Pancreas (tissue), 10 donors: ENCODE data around the gene THSD7A. TPM values are rescaled to one million over a fixed set of nuclear protein-coding genes. Genes with fewer than 3 reads are reported as not detected.

Experiments
- ATAC-seq, 4 donors: fragments of 200-7000 bp; cut with Tn5 transposase; one replicate each; pipeline versions ENCODE4 v1.8.0 to v1.9.1; 2020; ENCODE audit warnings: mild to moderate bottlenecking in 4 of 4, moderate library complexity in 4 of 4
- DNase-seq, 6 donors: peaks; one replicate each; pipeline ENCODE4 v3.0.0-alpha.2; 2020
- FAIRE-seq: peaks from 2 replicates; lab custom pipeline; 2012; peaks lifted over from hg19 to GRCh38; lab: Jason Lieb, UNC
- H3K27ac ChIP-seq, 4 donors: fragments of 200-600 bp; sonication (generic); 1 replicate in 3 of 4; 2 replicates in 1 of 4; pipeline versions ENCODE4 v1.5.0 to v1.8.0; 2020
- H3K27me3 ChIP-seq, 4 donors: fragments of 200-600 bp; one replicate each; pipeline ENCODE4 v1.8.0; 2021
- H3K36me3 ChIP-seq, 3 donors: fragments of 200-600 bp; sonication (generic) in 1 of 3; one replicate each; pipeline versions ENCODE4 v1.5.0 to v1.8.0; 2020 to 2021
- H3K4me1 ChIP-seq, 3 donors: fragments of 200-600 bp; one replicate each; pipeline ENCODE4 v1.8.0; 2021
- H3K4me3 ChIP-seq, 4 donors: fragments of 200-600 bp; sonication (generic) in 2 of 4; one replicate each; pipeline versions ENCODE4 v1.5.0 to v1.8.0; 2020 to 2021
- H3K9me3 ChIP-seq, 4 donors: fragments of 200-600 bp; one replicate each; pipeline ENCODE4 v1.8.0; 2021
- CTCF ChIP-seq, 4 donors: fragments of 200-600 bp; sonication (generic) in 3 of 4; IDR thresholded peaks; one replicate each; pipeline versions ENCODE4 v1.5.0 to v1.8.0; 2021; ENCODE audit warnings: antibody characterized with exemption in 4 of 4
- WGBS, 2 donors: extraction: QIAGEN DNeasy Blood & Tissue Kit; methylation state at CpG; one replicate each; pipeline ENCODE4 v1.1.7; 2013; 5-methylcytosine and 5-hydroxymethylcytosine counted together
- intact Hi-C, 3 donors: fragments of 100-400 bp; cut with DNase I; formaldehyde crosslinking; loops; one replicate each; pipeline versions ENCODE4 v1.11.1 to v1.14.2; 2022
- polyA plus RNA-seq, 2 donors: library from polyadenylated mRNA; stranded (reverse); fragments of 200-250 nt; gene quantifications; one replicate each; pipeline ENCODE4 v1.2.3, GENCODE V29; 2013
- total RNA-seq, 6 donors: library from RNA; stranded (reverse); fragmentation: NEBNext Ultra II Directional in 4 of 6; extraction: Animal tissue kit (Norgen Biotek cat#: 25700) in 4 of 6; gene quantifications; one replicate each; pipeline versions ENCODE4 v1.2.1 to v1.2.4, GENCODE V29; 2021 to 2023
- donor health status: healthy with polysubstance abuse.
- donor health status: DM: no; HTN: no; CAD: no; lungs with moderate emphysema.
- donor health status: DM: no; HTN: no; CAD: no.
- donor health status: control.
- donor health status: control.
- donor health status: Bipolar disorder and iron deficiency.
- donor health status: DM: yes; HTN: yes; CAD: no.
- donor health status: DM: no; HTN: no; CAD: no.
- donor health status: DM: no; HTN: no; CAD: no.
- donor health status: DM: yes; HTN: yes; CAD: no.

THSD7A gene
- total and polyA plus RNA-seq, 8 donors, result 0.30 to 3.7 (median 0.90) TPM

- H3K36me3 ChIP-seq, result no peaks in the 10 kb centered on the region
- no peak for ATAC-seq
- H3K4me3 ChIP-seq, result no peak overlapping the region
- peaks cover 0 to 3% (median 0%) of the 10 kb centered on the region in 3 donors for H3K4me1 ChIP-seq
- no peak overlapping the region for H3K27ac ChIP-seq
- intact Hi-C loops, result no loop called here
- FAIRE-seq, result no peak
- no peaks in the 10 kb centered on the region for H3K27me3 ChIP-seq
- DNase-seq, result no peak
- no peak for TF ChIP-seq CTCF (IDR thresholded peaks at IDR 0.05)
- 39 to 54% methylated on average over 4 of the region's 4 CpGs for WGBS, 2 donors
- no peaks in the 10 kb centered on the region for H3K9me3 ChIP-seq
Observed at GRCh38 chr7:11638011-11638774, 193.8 kb downstream of the THSD7A start.

GRCh38 chr7:11636274-11636673 is 195.7 kb downstream of the THSD7A start:
- FAIRE-seq, result no peak
- WGBS, 2 donors, result 92 to 94% methylated on average over 19 of the region's 19 CpGs
- ATAC-seq, result no peak
- peak in 2 of 6 donors; percentile 28 to 41 for DNase-seq
- Histone ChIP-seq H3K4me1 (no peaks in the 10 kb centered on the region), H3K36me3 (no peaks in the 10 kb centered on the region), H3K9me3 (no peaks in the 10 kb centered on the region), H3K4me3 (no peak overlapping the region), H3K27me3 (no peaks in the 10 kb centered on the region), H3K27ac (no peak overlapping the region)
- TF ChIP-seq CTCF (IDR thresholded peaks at IDR 0.05), result no peak
- intact Hi-C loops, result no loop called here

- ATAC-seq, result no peak
- FAIRE-seq, result no peak
- Histone ChIP-seq H3K9me3 (no peaks in the 10 kb centered on the region), H3K4me1 (no peaks in the 10 kb centered on the region), H3K27ac (no peak overlapping the region), H3K27me3 (no peaks in the 10 kb centered on the region), H3K4me3 (no peak overlapping the region), H3K36me3 (no peaks in the 10 kb centered on the region)
- no peak for TF ChIP-seq CTCF (IDR thresholded peaks at IDR 0.05)
- intact Hi-C loops, result no loop called here
- WGBS, 2 donors, result 73 to 76% methylated on average over 1 of the region's 1 CpG
- no peak for DNase-seq
Observed at GRCh38 chr7:11633310-11633709, 198.7 kb downstream of the THSD7A start.

- Histone ChIP-seq H3K4me3 (no peak overlapping the region), H3K27me3 (no peaks in the 10 kb centered on the region), H3K9me3 (no peaks in the 10 kb centered on the region), H3K36me3 (no peaks in the 10 kb centered on the region), H3K27ac (no peak overlapping the region), H3K4me1 (peaks cover 0 to 8% (median 0%) of the 10 kb centered on the region in 3 donors)
- WGBS, 2 donors, result 75 to 88% methylated on average over 2 of the region's 2 CpGs
- FAIRE-seq (no peak), DNase-seq (no peak), ATAC-seq (no peak)
- intact Hi-C loops, result no loop called here
- TF ChIP-seq CTCF (IDR thresholded peaks at IDR 0.05), result no peak
Observed at GRCh38 chr7:11630355-11630754, 201.6 kb downstream of the THSD7A start.

GRCh38 chr7:11625669-11626068 is 206.3 kb downstream of the THSD7A start:
- WGBS, 2 donors, result 17 to 23% methylated on average over 2 of the region's 2 CpGs
- TF ChIP-seq CTCF (IDR thresholded peaks at IDR 0.05), result no peak
- peak; percentile 43 to 86 (median 82) for ATAC-seq
- Histone ChIP-seq H3K9me3 (no peaks in the 10 kb centered on the region), H3K4me3 (no peak overlapping the region), H3K4me1 (peaks cover 0 to 13% (median 5%) of the 10 kb centered on the region in 3 donors), H3K27ac (peak overlapping the region in 1 of 4 donors; percentile 6), H3K27me3 (no peaks in the 10 kb centered on the region), H3K36me3 (no peaks in the 10 kb centered on the region)
- intact Hi-C loops, result no loop called here
- peak in 1 of 6 donors; percentile 17 for DNase-seq
- FAIRE-seq, result no peak
